ENCODE data around the gene RERE. TPM values are rescaled to one million over a fixed set of nuclear protein-coding genes. Genes with fewer than 3 reads are reported as not detected.

RERE gene
- total RNA-seq, 1 donor from 2014 or later: 17.4 TPM

DNA sequence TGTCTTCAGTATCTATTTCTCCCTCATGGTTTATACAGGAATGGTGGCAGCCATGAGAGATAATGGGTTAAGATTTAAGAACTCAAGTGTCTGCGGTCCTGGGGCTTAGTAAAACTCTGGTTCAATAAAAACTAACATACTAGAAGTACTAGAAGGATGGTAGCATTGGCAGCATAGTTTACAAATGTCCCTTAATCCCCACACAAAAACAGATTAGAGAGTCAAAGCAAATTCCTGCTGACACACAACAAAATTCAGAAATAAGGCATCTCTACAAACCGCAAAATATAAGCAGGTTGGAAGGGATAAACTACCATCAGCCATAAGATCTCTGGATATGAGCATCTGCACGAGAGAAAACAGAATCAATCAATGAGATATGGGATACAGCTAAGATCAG lies 234.4 kb downstream of the RERE start:
- no peak for DNase-seq (ENCODE audit: low read depth)

DNA sequence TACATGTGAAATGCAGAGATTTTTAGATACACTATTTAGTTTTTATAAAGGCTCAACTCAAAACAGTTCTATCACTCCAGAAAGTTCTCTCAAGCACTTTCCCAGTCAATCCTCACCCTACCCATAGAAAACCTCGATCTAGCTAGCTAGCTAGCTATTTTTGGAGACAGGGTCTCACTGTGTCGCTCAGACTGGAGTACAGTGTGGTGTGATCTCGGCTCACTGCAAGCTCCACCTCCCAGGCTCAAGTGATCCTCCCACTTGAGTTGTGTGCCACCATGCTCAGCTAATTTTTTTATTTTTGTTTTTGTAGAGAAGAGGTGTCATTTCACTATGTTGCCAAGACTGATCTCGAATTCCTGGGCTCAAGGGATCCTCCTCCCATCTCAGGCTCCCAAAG lies 236.9 kb downstream of the RERE start:
- DNase-seq (ENCODE audit: low read depth): peak; percentile 31

DNA sequence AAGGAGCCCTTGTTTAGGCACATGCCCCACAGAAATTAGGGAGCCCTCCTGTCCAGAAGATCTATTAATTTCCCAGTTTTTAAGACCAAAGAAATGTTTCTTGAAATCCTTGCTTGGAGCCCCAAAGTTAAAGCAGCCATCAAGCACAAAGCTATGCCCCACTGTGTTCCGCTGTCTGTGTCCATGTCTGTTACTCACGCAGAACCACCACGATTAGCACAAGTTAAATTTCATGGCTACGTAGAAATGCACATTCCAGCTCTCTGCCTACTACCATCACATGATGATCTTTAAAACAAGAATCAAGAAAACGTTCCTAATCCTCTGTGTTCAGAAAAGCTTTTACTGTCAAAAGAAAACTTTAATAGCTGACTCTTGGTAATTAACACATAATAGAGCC lies 238.5 kb downstream of the RERE start:
- DNase-seq (ENCODE audit: low read depth): no peak

- no peak for DNase-seq (ENCODE audit: low read depth)
Measured at GRCh38 chr1:8578132-8578877, 239.1 kb downstream of the RERE start.

DNA sequence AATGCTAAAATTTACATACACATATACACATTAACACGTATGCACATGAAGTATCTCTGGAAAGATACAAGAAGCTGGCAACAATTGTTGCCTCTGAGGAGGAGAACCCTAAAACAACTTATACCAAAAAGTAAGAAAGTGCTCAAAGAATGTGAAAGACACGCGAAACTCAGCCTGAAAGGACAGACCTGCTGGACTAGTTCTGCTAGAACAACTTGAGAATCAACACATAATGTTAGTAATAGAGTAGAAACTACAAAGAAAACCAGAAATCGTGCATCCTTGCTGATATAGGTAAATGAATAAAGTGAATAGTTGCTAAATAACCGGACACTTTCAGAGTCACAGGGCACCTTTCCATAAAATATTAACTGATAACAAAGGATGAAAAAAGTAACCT lies 242.5 kb downstream of the RERE start:
- no peak for DNase-seq (ENCODE audit: low read depth)

- no peak for DNase-seq (ENCODE audit: low read depth)
Measured at GRCh38 chr1:8572106-8572505, 245.3 kb downstream of the RERE start.

- peak; percentile 35 for DNase-seq (ENCODE audit: low read depth)
Measured at GRCh38 chr1:8571200-8571984, 246.0 kb downstream of the RERE start.

- DNase-seq (ENCODE audit: low read depth): no peak
Measured at GRCh38 chr1:8570465-8570864, 247.0 kb downstream of the RERE start.

GRCh38 chr1:8569242-8569641 lies 248.2 kb downstream of the RERE start:
- no peak for DNase-seq (ENCODE audit: low read depth)

- no peak for DNase-seq (ENCODE audit: low read depth)
Measured at GRCh38 chr1:8568837-8569236, 248.6 kb downstream of the RERE start.

DNA sequence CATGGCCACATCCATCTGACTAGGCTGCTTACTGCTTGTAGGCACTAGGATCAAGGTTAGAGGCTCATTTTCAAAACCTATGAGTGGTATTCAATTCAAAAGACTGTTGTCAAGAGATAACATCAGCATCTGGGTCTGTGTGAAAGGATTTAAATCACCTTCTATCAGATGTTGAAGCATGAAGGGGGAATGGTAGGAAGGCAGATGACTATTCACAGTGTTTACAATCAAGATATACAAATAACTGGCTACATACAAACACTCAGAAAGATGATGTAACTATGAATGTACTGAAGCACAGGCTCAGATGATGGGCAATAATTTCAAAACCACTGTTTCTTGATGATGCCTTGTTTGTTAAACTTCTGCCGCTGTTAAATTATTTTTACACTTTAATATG lies 250.3 kb downstream of the RERE start:
- no peak for DNase-seq (ENCODE audit: low read depth)

DNA sequence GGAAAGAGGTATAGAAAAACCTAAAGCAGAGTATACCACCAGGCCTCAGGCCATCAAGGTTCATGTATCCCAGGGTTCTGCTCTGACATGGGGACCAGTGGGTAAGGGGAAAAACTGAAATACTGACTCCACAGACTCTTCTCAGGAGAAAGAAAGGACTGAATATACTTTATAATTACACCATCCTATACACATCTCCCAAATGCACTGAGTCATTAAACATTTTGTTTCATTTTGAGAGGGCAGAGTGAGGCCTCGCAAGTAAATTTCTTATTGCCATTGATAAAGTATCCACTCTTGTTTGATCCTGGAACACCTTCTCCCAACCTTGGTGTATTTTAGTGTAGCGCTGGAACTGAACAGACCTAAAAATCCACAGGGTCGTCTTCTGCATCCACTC lies 251.6 kb downstream of the RERE start:
- no peak for DNase-seq (ENCODE audit: low read depth)

- DNase-seq (ENCODE audit: low read depth): no peak
Measured at GRCh38 chr1:8563944-8564537, 253.4 kb downstream of the RERE start.

DNA sequence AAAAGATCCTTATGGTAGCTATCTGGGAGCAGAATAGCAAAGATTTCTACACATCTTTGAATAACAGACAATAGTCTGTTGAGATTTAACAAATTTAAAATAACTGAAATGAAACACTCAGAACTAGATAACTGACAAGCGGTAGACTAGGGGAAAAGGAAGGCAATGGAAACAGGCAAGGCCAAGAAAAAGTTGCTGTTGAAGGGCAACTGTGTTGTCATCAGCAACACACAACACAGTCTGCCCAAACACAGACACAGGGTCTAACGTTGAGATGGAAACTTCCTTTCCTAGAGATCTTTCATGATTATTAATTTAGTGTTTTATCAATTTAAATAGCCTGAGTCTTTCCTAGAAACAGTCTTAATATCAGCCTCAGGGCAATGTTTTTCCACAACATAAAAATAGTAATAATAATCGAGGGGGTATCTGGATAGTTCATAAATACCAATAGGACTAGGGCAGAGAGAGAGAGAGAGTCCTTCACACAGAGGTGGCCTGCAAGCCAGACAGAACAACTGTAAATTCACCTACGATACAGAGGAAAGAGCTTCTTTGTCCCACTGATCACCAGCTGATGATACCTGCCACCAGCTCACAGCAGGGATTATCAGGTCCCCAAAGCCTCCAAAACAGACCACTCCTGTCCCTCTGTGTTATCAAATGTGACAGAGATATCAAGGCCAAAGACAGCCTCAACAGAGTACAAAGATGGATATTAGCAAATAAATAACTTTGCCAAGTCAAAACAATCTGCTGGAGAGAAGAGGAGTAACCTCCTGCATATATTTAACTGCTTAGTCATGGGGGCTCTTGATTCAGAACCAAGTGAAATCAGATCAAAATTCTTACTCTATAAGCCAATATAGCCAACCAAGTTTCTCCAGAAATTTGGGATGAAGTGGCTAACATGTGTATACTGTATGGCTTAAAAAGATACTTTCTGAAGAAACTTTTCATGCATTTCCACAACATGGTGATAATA lies 254.3 kb downstream of the RERE start:
- no peak for DNase-seq (ENCODE audit: low read depth)

- DNase-seq (ENCODE audit: low read depth): no peak
Measured at GRCh38 chr1:8562222-8562621, 255.2 kb downstream of the RERE start.

GRCh38 chr1:8560611-8561544 lies 256.6 kb downstream of the RERE start:
- DNase-seq (ENCODE audit: low read depth): peak; percentile 64

- no peak for DNase-seq (ENCODE audit: low read depth)
Measured at GRCh38 chr1:8560035-8560434, 257.4 kb downstream of the RERE start.

GRCh38 chr1:8555582-8555981 lies 261.9 kb downstream of the RERE start:
- DNase-seq (ENCODE audit: low read depth): no peak

GRCh38 chr1:8554956-8555534 lies 262.4 kb downstream of the RERE start:
- peak; percentile 58 for DNase-seq (ENCODE audit: low read depth)
